ENCODE measurements around the gene ZNF48. TPM values are rescaled to one million over a fixed set of nuclear protein-coding genes. Genes with fewer than 3 reads are reported as not detected.

ZNF48 gene
- total RNA-seq, 1 experiment from 2014 or later: 12.4 TPM

GRCh38 chr16:30398661-30399434 lies 3.6 kb downstream of the ZNF48 start:
- DNase-seq (ENCODE audit: unreplicated experiment): no peak
- no TSS peak for BruUV-seq (replicated peaks)
- H3K27ac Mint-ChIP-seq (ENCODE audit: low read depth, unreplicated experiment): peak overlapping the region; percentile 27
- H3K9me3 Mint-ChIP-seq (ENCODE audit: unreplicated experiment): no peaks in the 10 kb centered on the region
- peaks cover 7% of the 10 kb centered on the region for H3K4me1 Mint-ChIP-seq (ENCODE audit: insufficient read depth, unreplicated experiment)
- intact Hi-C loops (cut with micrococcal nuclease): no loop called here
- no peaks in the 10 kb centered on the region for H3K36me3 Mint-ChIP-seq (ENCODE audit: insufficient read depth, unreplicated experiment)
- POLR2A ChIA-PET: interaction anchor here (0.7 to 1.3 kb wide), 4 partner anchors 21 to 212 kb away, joined by 3 to 6 read pairs (median 4); partner anchors contain the start of genes CD2BP2, DCTPP1 and ZNF689
- no peak overlapping the region for H3K4me3 Mint-ChIP-seq (ENCODE audit: unreplicated experiment)
- H3K27me3 Mint-ChIP-seq (ENCODE audit: insufficient read depth, unreplicated experiment): peaks cover 3% of the 10 kb centered on the region
- TF ChIP-seq, protein P1, sequence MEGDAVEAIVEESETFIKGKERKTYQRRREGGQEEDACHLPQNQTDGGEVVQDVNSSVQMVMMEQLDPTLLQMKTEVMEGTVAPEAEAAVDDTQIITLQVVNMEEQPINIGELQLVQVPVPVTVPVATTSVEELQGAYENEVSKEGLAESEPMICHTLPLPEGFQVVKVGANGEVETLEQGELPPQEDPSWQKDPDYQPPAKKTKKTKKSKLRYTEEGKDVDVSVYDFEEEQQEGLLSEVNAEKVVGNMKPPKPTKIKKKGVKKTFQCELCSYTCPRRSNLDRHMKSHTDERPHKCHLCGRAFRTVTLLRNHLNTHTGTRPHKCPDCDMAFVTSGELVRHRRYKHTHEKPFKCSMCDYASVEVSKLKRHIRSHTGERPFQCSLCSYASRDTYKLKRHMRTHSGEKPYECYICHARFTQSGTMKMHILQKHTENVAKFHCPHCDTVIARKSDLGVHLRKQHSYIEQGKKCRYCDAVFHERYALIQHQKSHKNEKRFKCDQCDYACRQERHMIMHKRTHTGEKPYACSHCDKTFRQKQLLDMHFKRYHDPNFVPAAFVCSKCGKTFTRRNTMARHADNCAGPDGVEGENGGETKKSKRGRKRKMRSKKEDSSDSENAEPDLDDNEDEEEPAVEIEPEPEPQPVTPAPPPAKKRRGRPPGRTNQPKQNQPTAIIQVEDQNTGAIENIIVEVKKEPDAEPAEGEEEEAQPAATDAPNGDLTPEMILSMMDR (IDR thresholded peaks at IDR 0.05; ENCODE audit: unreplicated experiment): no peak
- CTCF ChIA-PET: interaction anchor here (0.6 to 2.7 kb wide), 4 partner anchors 10 to 231 kb away, joined by 3 to 13 read pairs (median 4); no protein-coding TSS in a partner anchor

GRCh38 chr16:30399435-30400186 lies 4.4 kb downstream of the ZNF48 start:
- TF ChIP-seq, protein P1 (IDR thresholded peaks at IDR 0.05; ENCODE audit: unreplicated experiment): no peak
- H3K9me3 Mint-ChIP-seq (ENCODE audit: unreplicated experiment): no peaks in the 10 kb centered on the region
- peak overlapping the region; percentile 70 for H3K4me3 Mint-ChIP-seq (ENCODE audit: unreplicated experiment)
- no peaks in the 10 kb centered on the region for H3K36me3 Mint-ChIP-seq (ENCODE audit: insufficient read depth, unreplicated experiment)
- DNase-seq (ENCODE audit: unreplicated experiment): no peak
- peaks cover 7% of the 10 kb centered on the region for H3K4me1 Mint-ChIP-seq (ENCODE audit: insufficient read depth, unreplicated experiment)
- intact Hi-C loops (cut with micrococcal nuclease): loop anchor here (10.0 kb wide), 1 partner anchor 305 kb away; the partner anchor contains the start of genes TBX6 and YPEL3
- ChIA-PET CTCF (interaction anchor here (0.6 to 2.7 kb wide), 3 partner anchors 10 to 19 kb away, joined by 3 to 13 read pairs (median 3); no protein-coding TSS in a partner anchor), POLR2A (interaction anchor here (0.7 to 1.2 kb wide), 4 partner anchors 10 to 324 kb away, joined by 3 to 6 read pairs (median 4); partner anchors contain the start of genes DCTPP1 and ZNF689)
- H3K27me3 Mint-ChIP-seq (ENCODE audit: insufficient read depth, unreplicated experiment): peaks cover 11% of the 10 kb centered on the region
- peak overlapping the region; percentile 59 for H3K27ac Mint-ChIP-seq (ENCODE audit: low read depth, unreplicated experiment)
- BruUV-seq (replicated peaks): no TSS peak

- H3K27ac Mint-ChIP-seq (ENCODE audit: low read depth, unreplicated experiment): no peak overlapping the region
- H3K4me3 Mint-ChIP-seq (ENCODE audit: unreplicated experiment): peak overlapping the region; percentile 70
- H3K9me3 Mint-ChIP-seq (ENCODE audit: unreplicated experiment): no peaks in the 10 kb centered on the region
- H3K27me3 Mint-ChIP-seq (ENCODE audit: insufficient read depth, unreplicated experiment): peaks cover 11% of the 10 kb centered on the region
- POLR2A ChIA-PET: interaction anchor here (0.6 kb wide), 1 partner anchor 232 kb away, joined by 3 read pairs; no protein-coding TSS in a partner anchor
- BruUV-seq (replicated peaks): no TSS peak
- no peaks in the 10 kb centered on the region for H3K36me3 Mint-ChIP-seq (ENCODE audit: insufficient read depth, unreplicated experiment)
- intact Hi-C loops (cut with micrococcal nuclease): loop anchor here (10.0 kb wide), 1 partner anchor 307 kb away; the partner anchor contains the start of genes TBX6 and YPEL3
- CTCF ChIA-PET: interaction anchor here (1.1 kb wide), 1 partner anchor 8 kb away, joined by 3 read pairs; no protein-coding TSS in a partner anchor
- no peak for DNase-seq (ENCODE audit: unreplicated experiment)
- no peaks in the 10 kb centered on the region for H3K4me1 Mint-ChIP-seq (ENCODE audit: insufficient read depth, unreplicated experiment)
- TF ChIP-seq, protein P1 (IDR thresholded peaks at IDR 0.05; ENCODE audit: unreplicated experiment): no peak
Measured at GRCh38 chr16:30401768-30402425, 6.7 kb downstream of the ZNF48 start.
